A549 (cell line): Measurements from ENCODE around the gene GXYLT1.
"Not testable (repeated sequence)": the region's sequence is repeated elsewhere in the genome, so short reads cannot be mapped to it uniquely, and the experiment has no call there.

Source experiments
- EP300 ChIP-seq, 2 experiments: fragments of >200 bp; sonication (Bioruptor Twin); formaldehyde crosslinking; IDR thresholded peaks; 2 replicates in 1 of 2; 3 replicates in 1 of 2; pipeline ENCODE4 v1.6.1; 2016 to 2017
- NR3C1 ChIP-seq: fragments of >200 bp; sonication (Bioruptor Twin); formaldehyde crosslinking; IDR thresholded peaks from 3 replicates; pipeline ENCODE4 v1.6.1; 2017
- POLR2A ChIP-seq: IDR thresholded peaks from 2 replicates; pipeline ENCODE4 v1.6.1; 2012; ENCODE audit warnings: mild to moderate bottlenecking, low read length
- RARB ChIP-seq: fragments of 250-450 bp; sonication (Bioruptor Pico); IDR thresholded peaks from 2 replicates; pipeline ENCODE4 v1.8.0; 2021; ENCODE audit warnings: mild to moderate bottlenecking, moderate library complexity
- RFX5 ChIP-seq: fragments of 450-650 bp; IDR thresholded peaks from 2 replicates; pipeline ENCODE4 v1.7.1; 2014; ENCODE audit warnings: antibody characterized with exemption, mild to moderate bottlenecking, moderate library complexity
- TF ChIP-seq, protein P1 (sequence below): fragments of >200 bp; sonication (Bioruptor Twin); formaldehyde crosslinking; IDR thresholded peaks from 3 replicates; pipeline ENCODE4 v1.5.1; 2016
- TF ChIP-seq, protein P2 (sequence below): fragments of 200-600 bp; sonication (generic); IDR thresholded peaks from 2 replicates; pipeline ENCODE4 v1.6.1; 2016; ENCODE audit warnings: antibody characterized with exemption, mild to moderate bottlenecking, moderate library complexity
- TF ChIP-seq, protein P3 (sequence below): IDR thresholded peaks from 2 replicates; pipeline ENCODE4 v1.6.1; 2012
- TF ChIP-seq, protein P4 (sequence below): fragments of 150-350 bp; IDR thresholded peaks from 2 replicates; pipeline ENCODE4 v1.6.1; 2014; ENCODE audit warnings: low read depth, mild to moderate bottlenecking, low read length

DNA sequence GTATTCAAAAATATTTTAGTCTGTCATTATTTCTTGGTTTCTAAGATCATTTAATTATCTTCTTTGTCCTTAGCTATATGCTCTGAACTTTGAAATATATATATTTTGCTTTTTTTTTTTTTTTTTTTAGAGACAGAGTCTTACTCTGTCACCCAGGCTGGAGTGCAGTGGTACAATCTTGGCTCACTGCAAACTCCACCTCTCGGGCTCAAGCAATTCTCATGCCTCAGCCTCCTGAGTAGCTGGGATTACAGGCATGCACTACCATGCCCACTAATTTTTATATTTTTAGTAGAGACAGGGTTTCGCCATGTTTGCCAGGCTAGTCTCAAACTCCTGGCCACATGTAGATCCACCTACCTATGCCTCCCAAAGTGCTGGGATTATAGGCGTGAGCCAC, 43.6 kb upstream of the GXYLT1 start:
- TF ChIP-seq NR3C1; EP300 (IDR thresholded peaks at IDR 0.05); RFX5; POLR2A; RARB (CRISPR knock-in tag): not testable (repeated sequence)
- TF ChIP-seq, protein P1, sequence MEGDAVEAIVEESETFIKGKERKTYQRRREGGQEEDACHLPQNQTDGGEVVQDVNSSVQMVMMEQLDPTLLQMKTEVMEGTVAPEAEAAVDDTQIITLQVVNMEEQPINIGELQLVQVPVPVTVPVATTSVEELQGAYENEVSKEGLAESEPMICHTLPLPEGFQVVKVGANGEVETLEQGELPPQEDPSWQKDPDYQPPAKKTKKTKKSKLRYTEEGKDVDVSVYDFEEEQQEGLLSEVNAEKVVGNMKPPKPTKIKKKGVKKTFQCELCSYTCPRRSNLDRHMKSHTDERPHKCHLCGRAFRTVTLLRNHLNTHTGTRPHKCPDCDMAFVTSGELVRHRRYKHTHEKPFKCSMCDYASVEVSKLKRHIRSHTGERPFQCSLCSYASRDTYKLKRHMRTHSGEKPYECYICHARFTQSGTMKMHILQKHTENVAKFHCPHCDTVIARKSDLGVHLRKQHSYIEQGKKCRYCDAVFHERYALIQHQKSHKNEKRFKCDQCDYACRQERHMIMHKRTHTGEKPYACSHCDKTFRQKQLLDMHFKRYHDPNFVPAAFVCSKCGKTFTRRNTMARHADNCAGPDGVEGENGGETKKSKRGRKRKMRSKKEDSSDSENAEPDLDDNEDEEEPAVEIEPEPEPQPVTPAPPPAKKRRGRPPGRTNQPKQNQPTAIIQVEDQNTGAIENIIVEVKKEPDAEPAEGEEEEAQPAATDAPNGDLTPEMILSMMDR, result not testable (repeated sequence)
- TF ChIP-seq, protein P2, sequence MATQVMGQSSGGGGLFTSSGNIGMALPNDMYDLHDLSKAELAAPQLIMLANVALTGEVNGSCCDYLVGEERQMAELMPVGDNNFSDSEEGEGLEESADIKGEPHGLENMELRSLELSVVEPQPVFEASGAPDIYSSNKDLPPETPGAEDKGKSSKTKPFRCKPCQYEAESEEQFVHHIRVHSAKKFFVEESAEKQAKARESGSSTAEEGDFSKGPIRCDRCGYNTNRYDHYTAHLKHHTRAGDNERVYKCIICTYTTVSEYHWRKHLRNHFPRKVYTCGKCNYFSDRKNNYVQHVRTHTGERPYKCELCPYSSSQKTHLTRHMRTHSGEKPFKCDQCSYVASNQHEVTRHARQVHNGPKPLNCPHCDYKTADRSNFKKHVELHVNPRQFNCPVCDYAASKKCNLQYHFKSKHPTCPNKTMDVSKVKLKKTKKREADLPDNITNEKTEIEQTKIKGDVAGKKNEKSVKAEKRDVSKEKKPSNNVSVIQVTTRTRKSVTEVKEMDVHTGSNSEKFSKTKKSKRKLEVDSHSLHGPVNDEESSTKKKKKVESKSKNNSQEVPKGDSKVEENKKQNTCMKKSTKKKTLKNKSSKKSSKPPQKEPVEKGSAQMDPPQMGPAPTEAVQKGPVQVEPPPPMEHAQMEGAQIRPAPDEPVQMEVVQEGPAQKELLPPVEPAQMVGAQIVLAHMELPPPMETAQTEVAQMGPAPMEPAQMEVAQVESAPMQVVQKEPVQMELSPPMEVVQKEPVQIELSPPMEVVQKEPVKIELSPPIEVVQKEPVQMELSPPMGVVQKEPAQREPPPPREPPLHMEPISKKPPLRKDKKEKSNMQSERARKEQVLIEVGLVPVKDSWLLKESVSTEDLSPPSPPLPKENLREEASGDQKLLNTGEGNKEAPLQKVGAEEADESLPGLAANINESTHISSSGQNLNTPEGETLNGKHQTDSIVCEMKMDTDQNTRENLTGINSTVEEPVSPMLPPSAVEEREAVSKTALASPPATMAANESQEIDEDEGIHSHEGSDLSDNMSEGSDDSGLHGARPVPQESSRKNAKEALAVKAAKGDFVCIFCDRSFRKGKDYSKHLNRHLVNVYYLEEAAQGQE, result not testable (repeated sequence)
- TF ChIP-seq, protein P3, sequence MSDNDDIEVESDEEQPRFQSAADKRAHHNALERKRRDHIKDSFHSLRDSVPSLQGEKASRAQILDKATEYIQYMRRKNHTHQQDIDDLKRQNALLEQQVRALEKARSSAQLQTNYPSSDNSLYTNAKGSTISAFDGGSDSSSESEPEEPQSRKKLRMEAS, result not testable (repeated sequence)
- TF ChIP-seq, protein P4, sequence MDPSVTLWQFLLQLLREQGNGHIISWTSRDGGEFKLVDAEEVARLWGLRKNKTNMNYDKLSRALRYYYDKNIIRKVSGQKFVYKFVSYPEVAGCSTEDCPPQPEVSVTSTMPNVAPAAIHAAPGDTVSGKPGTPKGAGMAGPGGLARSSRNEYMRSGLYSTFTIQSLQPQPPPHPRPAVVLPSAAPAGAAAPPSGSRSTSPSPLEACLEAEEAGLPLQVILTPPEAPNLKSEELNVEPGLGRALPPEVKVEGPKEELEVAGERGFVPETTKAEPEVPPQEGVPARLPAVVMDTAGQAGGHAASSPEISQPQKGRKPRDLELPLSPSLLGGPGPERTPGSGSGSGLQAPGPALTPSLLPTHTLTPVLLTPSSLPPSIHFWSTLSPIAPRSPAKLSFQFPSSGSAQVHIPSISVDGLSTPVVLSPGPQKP, result not testable (repeated sequence)
